Ammon's horn (tissue), 1 donor: ENCODE results near the gene RABGEF1.

Source experiments
- DNase-seq: peaks from one replicate; pipeline ENCODE4 v3.0.0-alpha.2; 2016; ENCODE audit warnings: low spot score

Gene RABGEF1

DNA sequence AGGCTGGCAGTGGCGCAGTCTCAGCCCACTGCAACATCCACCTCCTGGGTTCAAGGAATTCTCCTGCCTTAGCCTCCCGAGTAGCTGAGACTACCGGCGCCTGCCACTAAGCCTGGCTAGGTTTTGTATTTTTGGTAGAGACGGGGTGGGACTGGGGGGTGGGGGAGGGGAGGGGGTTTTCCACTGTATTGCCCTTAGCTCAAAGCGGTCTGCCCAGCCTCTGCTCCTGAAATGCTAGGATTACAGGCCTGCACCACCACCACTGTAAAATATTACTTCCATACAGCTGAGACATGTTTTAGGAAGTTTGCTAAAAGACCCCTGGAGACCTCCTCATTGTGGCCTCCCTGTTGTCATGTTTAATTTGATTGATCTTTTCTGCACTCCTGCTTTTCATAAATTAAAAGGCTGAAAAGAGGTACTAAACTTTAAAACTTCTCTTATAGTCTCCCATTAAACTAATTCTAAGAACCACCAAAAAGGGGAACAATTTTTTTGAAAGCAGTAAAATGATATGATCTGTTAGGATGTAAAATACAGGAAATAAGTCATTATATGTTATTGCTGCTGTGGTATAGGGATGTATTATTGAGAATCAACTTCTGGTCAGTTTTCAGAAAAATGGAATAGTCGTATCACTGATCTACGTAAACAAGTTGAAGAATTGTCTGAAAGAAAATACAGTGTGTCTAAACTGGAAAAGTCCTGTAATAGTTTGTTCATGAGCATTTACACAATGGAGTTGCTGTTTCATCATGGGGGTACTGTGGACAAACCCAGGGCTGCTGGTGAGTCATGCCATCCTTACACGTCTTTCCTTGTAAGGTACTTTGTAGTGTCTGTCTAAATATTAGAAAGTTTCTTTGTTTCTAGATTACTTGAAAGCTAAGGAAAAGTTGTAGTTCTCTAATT is 107.6 kb downstream of the RABGEF1 start:
- DNase-seq: no peak

DNA sequence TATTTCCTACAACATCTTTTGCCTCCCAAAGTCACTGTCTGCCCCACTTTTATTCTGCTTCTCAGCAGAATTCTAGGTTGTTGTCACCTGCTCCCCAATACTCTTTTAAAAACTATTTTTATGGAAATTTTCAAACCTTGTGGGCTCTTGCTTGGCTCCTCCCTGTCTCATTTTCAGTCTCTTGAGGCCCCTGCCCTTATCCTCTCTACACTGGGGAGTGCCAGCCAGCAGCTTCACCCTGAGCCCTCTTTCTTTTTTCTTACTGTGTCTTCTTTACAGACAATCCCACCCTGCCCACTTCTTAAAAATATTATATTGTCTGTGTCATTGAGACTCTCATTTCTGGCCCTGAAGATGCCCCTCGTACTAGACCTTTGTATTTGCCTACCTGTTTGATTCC is 118.8 kb downstream of the RABGEF1 start:
- no peak for DNase-seq

DNA sequence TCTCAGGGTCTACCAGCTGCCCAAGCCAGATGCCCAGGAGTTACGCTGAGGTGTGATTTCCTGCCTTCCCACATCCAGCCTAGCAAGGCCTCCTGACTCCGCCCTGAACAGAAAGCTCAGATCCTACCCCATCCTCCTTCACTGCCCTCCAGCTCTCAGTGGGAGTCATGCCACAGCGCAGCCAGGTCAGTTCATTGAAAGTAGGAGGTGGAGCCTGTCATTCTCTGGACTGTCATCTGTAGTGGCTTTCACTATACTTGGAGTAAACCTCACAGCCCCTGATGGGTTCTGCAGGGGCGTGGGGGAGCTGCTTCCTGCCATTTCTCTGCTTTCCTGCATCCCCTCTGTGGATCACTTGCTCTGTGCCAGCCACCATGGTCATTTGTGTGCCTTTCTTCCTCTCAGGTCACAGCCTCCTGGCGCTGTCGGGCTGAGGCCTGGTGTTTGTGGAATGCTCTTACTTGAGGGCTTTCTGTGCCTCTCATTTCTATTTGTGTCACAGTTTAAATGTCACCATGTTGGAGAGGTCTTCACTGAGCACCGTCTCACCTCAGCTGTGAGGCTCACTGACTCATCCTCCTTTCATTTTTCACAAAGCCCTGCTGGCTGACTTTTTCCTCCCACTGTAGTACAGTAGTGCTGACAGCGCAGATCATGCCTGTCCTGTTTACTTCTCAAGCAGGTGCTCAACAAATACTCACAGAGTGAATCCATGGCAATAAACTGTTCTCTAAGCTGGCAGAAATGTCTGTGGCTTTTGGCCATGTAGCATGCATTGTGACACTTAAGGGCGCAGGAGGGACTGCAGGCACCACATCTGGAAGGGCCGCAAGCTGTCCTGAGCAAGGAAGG is 119.5 kb downstream of the RABGEF1 start:
- no peak for DNase-seq

DNA sequence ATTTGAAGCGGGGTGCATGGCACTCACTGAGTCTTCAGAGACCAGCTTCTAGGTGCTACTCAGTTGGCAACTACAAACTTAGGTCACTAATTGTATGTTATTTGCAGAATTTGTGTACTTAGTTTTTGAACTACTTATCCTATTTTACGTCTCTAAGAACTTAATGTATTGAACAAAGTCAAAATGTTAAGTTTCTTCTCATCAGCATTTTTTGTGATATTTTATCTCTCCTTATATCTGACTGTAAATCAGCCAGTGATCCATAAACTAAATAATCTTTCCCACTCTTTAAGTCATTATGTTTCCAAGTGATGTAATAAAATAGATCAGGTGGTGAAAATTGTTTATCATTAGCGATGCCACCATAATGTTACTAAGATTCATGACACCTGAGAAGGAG is 120.2 kb downstream of the RABGEF1 start:
- DNase-seq: no peak
